ENCODE results near the gene TSSK1B. TPM values are rescaled to one million over a fixed set of nuclear protein-coding genes. Genes with fewer than 3 reads are reported as not detected.
"Not testable (repeated sequence)": the region's sequence is repeated elsewhere in the genome, so short reads cannot be mapped to it uniquely, and the experiment has no call there.

Gene TSSK1B
- polyA plus RNA-seq, 3 donors, result 0.09 TPM; not detected in 2

DNA sequence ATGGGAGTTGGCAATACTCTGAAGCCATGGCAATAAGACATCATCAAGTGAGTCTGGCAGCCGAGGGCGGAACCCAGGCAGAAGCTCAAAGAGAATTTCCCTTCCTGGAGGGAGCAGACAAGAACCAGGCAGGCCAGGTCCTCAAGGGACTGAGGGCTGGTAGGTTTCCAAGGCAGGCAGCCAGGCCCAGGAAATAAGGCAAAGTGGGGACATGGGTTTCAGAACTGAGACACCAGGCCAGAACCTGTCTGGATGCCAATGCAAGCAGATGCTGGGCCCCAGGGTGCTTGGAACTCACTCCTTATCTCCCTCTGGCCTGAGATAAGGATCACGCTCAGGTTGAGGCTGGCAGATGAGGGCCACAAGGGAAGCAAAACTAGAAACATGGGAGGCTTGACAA lies 8.9 kb downstream of the TSSK1B start:
- no peak for DNase-seq (ENCODE audit: extremely low read depth in 1 of 11, low read depth in 9 of 11, low spot score in 4 of 11)

DNA sequence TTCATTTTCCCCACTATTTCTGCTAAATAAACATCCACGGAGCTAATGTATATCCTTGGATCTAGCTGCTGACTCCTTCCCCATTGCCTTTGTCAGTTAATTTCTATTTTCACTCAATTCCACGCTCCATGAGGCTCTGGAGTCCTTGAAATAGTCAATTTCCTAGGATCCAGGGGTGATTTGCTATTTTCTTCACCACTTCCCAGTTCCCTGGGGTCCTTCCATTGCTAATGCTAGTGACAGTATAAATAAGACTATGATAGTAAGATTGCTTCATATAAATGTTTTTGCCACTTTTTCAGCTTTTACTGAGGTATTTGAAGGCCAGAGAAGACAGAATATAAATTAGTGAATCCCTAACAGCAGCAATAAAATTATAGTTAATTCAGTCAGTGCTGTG lies 13.1 kb downstream of the TSSK1B start:
- DNase-seq (ENCODE audit: extremely low read depth in 1 of 11, low read depth in 9 of 11, low spot score in 4 of 11), result no peak

GRCh38 chr5:113405530-113405929 lies 29.3 kb downstream of the TSSK1B start:
- no peak for DNase-seq (ENCODE audit: extremely low read depth in 1 of 11, low read depth in 9 of 11, low spot score in 4 of 11)

- no peak for DNase-seq (ENCODE audit: extremely low read depth in 1 of 11, low read depth in 9 of 11, low spot score in 4 of 11)
These were observed 30.5 kb downstream of the TSSK1B start for GRCh38 chr5:113404269-113404668.

DNA sequence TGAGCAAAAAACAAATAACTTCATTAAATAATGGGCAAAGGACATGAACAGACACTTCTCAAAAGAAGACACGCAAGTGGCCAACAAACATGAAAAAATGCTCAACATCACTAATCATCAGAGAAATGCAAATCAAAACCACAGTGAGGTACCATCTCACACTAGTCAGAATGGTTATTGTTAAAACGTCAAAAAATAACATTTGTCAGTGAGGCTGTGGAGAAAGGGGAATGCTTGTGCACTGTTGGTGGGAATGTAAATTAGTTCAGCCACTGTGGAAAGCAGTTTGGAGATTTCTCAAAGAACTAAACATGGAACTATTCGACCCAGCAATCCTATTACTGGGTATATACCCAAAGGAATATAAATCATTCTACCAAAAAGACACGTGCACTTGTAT lies 36.8 kb downstream of the TSSK1B start:
- DNase-seq (ENCODE audit: extremely low read depth in 1 of 11, low read depth in 9 of 11, low spot score in 4 of 11), result not testable (repeated sequence)

DNA sequence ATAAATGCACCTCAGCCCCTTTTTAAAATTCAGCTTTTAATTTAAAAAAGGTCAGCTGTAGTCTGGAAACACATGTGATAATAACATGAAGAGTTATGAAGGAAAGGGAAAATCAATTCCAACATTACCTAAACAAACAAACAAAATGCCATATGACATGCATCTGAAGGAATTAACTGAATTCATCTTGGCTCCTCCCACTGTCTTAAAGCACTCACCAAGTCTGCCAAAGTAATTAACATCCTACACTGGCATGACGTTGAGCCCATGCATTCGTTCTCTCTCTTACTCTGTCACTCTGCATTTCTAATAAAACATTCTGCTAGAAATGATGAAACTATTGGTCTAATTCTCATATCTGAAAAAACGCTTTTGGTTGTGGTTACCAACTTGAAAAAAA lies 37.7 kb downstream of the TSSK1B start:
- DNase-seq (ENCODE audit: extremely low read depth in 1 of 11, low read depth in 9 of 11, low spot score in 4 of 11), result no peak

GRCh38 chr5:113394658-113395057 lies 40.1 kb downstream of the TSSK1B start:
- DNase-seq (ENCODE audit: extremely low read depth in 1 of 11, low read depth in 9 of 11, low spot score in 4 of 11), result no peak

- DNase-seq (ENCODE audit: extremely low read depth in 1 of 11, low read depth in 9 of 11, low spot score in 4 of 11), result no peak
These were observed 44.6 kb downstream of the TSSK1B start for GRCh38 chr5:113390224-113390623.

DNA sequence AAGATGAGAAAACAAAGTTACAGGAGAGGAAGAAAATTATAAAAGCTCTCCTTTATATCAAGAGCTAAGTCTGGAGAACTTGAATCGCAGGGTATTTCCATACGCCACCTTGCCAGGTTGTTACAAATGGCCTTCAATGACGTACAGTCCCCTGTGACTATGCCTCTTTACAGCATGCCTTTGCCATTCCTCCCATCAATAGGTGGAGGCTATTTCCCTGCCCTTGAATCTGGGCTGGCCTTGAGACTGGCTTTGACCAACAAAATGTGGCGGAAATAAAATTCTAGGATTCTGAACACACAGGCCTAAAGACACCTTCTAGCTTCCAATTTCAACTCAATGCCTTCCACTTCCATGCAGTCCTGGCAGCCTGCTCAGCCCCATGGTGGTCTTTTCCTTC lies 45.7 kb downstream of the TSSK1B start:
- DNase-seq (ENCODE audit: extremely low read depth in 1 of 11, low read depth in 9 of 11, low spot score in 4 of 11), result no peak

- no peak for DNase-seq (ENCODE audit: extremely low read depth in 1 of 11, low read depth in 9 of 11, low spot score in 4 of 11)
These were observed 46.9 kb downstream of the TSSK1B start for GRCh38 chr5:113387844-113388243.

DNA sequence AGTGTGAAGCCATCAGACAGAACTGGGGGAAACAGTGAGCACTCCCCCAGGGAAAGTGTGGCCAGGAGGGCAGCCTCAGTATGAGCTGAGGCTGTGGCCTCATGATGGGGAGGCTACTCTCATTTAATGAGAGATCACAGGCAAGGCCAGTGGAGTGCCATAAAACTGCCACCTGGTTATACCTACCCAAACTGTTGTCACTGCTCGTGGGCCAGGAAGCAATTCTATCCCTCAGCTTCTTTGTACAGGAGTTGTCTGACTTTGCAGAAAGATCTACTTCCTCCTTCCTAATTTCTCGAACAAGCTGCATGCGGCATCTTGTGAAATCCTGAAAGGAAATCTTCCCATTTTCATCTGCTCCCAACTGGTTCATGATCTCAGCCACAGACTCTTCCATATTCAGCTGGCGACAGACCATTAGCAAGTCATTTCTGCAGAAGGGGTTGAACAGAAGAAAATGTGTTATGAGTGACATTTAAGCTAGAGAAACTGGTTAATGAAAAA lies 50.0 kb downstream of the TSSK1B start:
- DNase-seq (ENCODE audit: extremely low read depth in 1 of 11, low read depth in 9 of 11, low spot score in 4 of 11), result no peak

- DNase-seq (ENCODE audit: extremely low read depth in 1 of 11, low read depth in 9 of 11, low spot score in 4 of 11), result no peak
These were observed 52.1 kb downstream of the TSSK1B start for GRCh38 chr5:113382731-113383130.

Other genes with a start within 250 kb of the TSSK1B start
- gene MCC, start 53.5 kb upstream of the TSSK1B start, polyA plus RNA-seq (ENCODE audit: insufficient read length in 3 of 3), result 10 to 100 TPM; 28.4 to 32.1 (median 29.9) TPM
- 10 to 100 TPM; 28.0 to 42.3 (median 33.0) TPM for gene YTHDC2, start 78.7 kb upstream of the TSSK1B start, polyA plus RNA-seq (ENCODE audit: insufficient read length in 3 of 3)

All from renal cortex interstitium (tissue), 11 donors.